Left kidney (tissue), 2 donors: ENCODE measurements around the gene CHST3. TPM values are rescaled to one million over a fixed set of nuclear protein-coding genes. Genes with fewer than 3 reads are reported as not detected.
A peak's percentile ranks its signal among the peaks of the same experiment; 100 is the strongest.
"Not testable (repeated sequence)": the region's sequence is repeated elsewhere in the genome, so short reads cannot be mapped to it uniquely, and the experiment has no call there.

ENCODE experiments used
- DNase-seq: peaks from one replicate; pipeline ENCODE4 v3.0.0-alpha.2; 2013
- polyA plus RNA-seq: library from polyadenylated mRNA; unstranded; fragments of 120-200 nt; gene quantifications from one replicate; pipeline ENCODE4 v1.2.1, GENCODE V29; 2013; ENCODE audit not compliant: insufficient read length

CHST3 gene
- polyA plus RNA-seq, 1 donor, result 15.4 TPM

- DNase-seq, result no peak
Observed at GRCh38 chr10:72030762-72031543, 66.8 kb downstream of the CHST3 start.

- DNase-seq, result no peak
Observed at GRCh38 chr10:72031706-72032105, 67.5 kb downstream of the CHST3 start.

GRCh38 chr10:72032409-72033162 is 68.4 kb downstream of the CHST3 start:
- not testable (repeated sequence) for DNase-seq

- DNase-seq, result no peak
Observed at GRCh38 chr10:72034040-72034499, 69.9 kb downstream of the CHST3 start.

- no peak for DNase-seq
Observed at GRCh38 chr10:72034761-72035160, 70.6 kb downstream of the CHST3 start.

- no peak for DNase-seq
Observed at GRCh38 chr10:72035252-72035887, 71.2 kb downstream of the CHST3 start.

- DNase-seq, result no peak
Observed at GRCh38 chr10:72037266-72037665, 73.1 kb downstream of the CHST3 start.

GRCh38 chr10:72037811-72038210 is 73.6 kb downstream of the CHST3 start:
- DNase-seq, result no peak

- no peak for DNase-seq
Observed at GRCh38 chr10:72038458-72039001, 74.3 kb downstream of the CHST3 start.

- DNase-seq, result no peak
Observed at GRCh38 chr10:72039377-72039776, 75.2 kb downstream of the CHST3 start.

GRCh38 chr10:72041491-72041890 is 77.3 kb downstream of the CHST3 start:
- no peak for DNase-seq

GRCh38 chr10:72043016-72043834 is 79.0 kb downstream of the CHST3 start:
- DNase-seq, result no peak

- DNase-seq, result no peak
Observed at GRCh38 chr10:72044417-72045041, 80.3 kb downstream of the CHST3 start.

- DNase-seq, result no peak
Observed at GRCh38 chr10:72045586-72045985, 81.4 kb downstream of the CHST3 start.

GRCh38 chr10:72048450-72049124 is 84.4 kb downstream of the CHST3 start:
- DNase-seq, result peak; percentile 95

- no peak for DNase-seq
Observed at GRCh38 chr10:72049472-72049871, 85.3 kb downstream of the CHST3 start.

GRCh38 chr10:72049969-72050781 is 86.0 kb downstream of the CHST3 start:
- no peak for DNase-seq

GRCh38 chr10:72050873-72051272 is 86.7 kb downstream of the CHST3 start:
- DNase-seq, result no peak

- DNase-seq, result no peak
Observed at GRCh38 chr10:72053690-72054089, 89.5 kb downstream of the CHST3 start.

GRCh38 chr10:72056113-72056512 is 91.9 kb downstream of the CHST3 start:
- no peak for DNase-seq
